Transverse colon (tissue), 4 donors: ENCODE measurements around the gene GPR55. TPM values are rescaled to one million over a fixed set of nuclear protein-coding genes. Genes with fewer than 3 reads are reported as not detected.

Experiments used
- DNase-seq: peaks from one replicate; pipeline ENCODE4 v3.0.0-alpha.2; 2019
- H3K27ac ChIP-seq, 4 donors: fragments of 200-600 bp; sonication (generic); 2 replicates each; pipeline ENCODE4 v1.5.1; 2016 to 2018; ENCODE audit warnings: inconsistent platforms in 4 of 4
- H3K27me3 ChIP-seq: fragments of 200-600 bp; sonication (generic); 2 replicates; pipeline ENCODE4 v1.5.1; 2017; ENCODE audit warnings: inconsistent platforms
- H3K36me3 ChIP-seq, 4 donors: fragments of 200-600 bp; sonication (generic); 2 replicates each; pipeline ENCODE4 v1.5.1; 2017 to 2019; ENCODE audit warnings: inconsistent platforms in 4 of 4
- H3K4me1 ChIP-seq, 4 donors: fragments of 200-600 bp; sonication (generic); 2 replicates each; pipeline ENCODE4 v1.5.1; 2017 to 2020; ENCODE audit warnings: inconsistent platforms in 4 of 4
- H3K4me3 ChIP-seq, 4 donors: fragments of 200-600 bp; sonication (generic); 1 replicate in 1 of 4; 2 replicates in 3 of 4; pipeline versions ENCODE4 v1.5.1 to v1.6.1; 2017 to 2019; ENCODE audit warnings: inconsistent platforms in 4 of 4
- H3K9me3 ChIP-seq, 2 donors: fragments of 200-600 bp; sonication (generic); 2 replicates each; pipeline ENCODE4 v1.5.1; 2017 to 2019; ENCODE audit warnings: inconsistent platforms in 2 of 2
- EP300 ChIP-seq: sonication (generic); formaldehyde crosslinking; IDR thresholded peaks from one replicate; pipeline ENCODE4 v1.6.1; 2017; ENCODE audit warnings: antibody characterized with exemption, low read depth
- POLR2A ChIP-seq: fragments of 450-650 bp; IDR thresholded peaks from one replicate; pipeline ENCODE4 v1.6.1; 2016; ENCODE audit warnings: antibody characterized with exemption, mild to moderate bottlenecking, moderate library complexity
- POLR2AphosphoS5 ChIP-seq, 3 donors: sonication (generic); formaldehyde crosslinking; IDR thresholded peaks; one replicate each; pipeline ENCODE4 v1.6.1; 2016; ENCODE audit warnings: antibody characterized with exemption in 3 of 3
- WGBS, 2 donors: methylation state at CpG; one replicate each; pipeline ENCODE4 v1.1.5; 2018; ENCODE audit warnings: low coverage in 1 of 2; 5-methylcytosine and 5-hydroxymethylcytosine counted together
- in situ Hi-C, 4 donors: fragments of 200-750 bp; cut with MboI; loops; one replicate each; pipeline versions ENCODE4 v1.15.0 to v1.15.1; 2017; ENCODE audit warnings: low sequenced_read_pairs in 3 of 4, low pct_ligation_motif_present in 1 of 4, low pct_unique_long_range_greater_than_20kb in 1 of 4
- intact Hi-C: fragments of 100-400 bp; cut with DNase I; formaldehyde crosslinking; loops from one replicate; pipeline ENCODE4 v1.15.1; 2023; ENCODE audit warnings: low total_unique reads
- total RNA-seq, 4 donors: library from RNA; depleted of rRNA; stranded (reverse); fragments of >200 nt; gene quantifications; one replicate each; pipeline ENCODE4 v1.1.0, GENCODE V29; 2016
- TF ChIP-seq, protein P1 (sequence below), 5 experiments: fragments of 200-600 bp in 3 of 5; fragments of 450-650 bp in 2 of 5; sonication (generic) in 3 of 5; IDR thresholded peaks; 1 replicate in 2 of 5; 2 replicates in 3 of 5; pipeline ENCODE4 v1.5.1; 2016 to 2017; ENCODE audit warnings: antibody characterized with exemption in 5 of 5, inconsistent platforms in 3 of 5, mild to moderate bottlenecking in 2 of 5, moderate library complexity in 1 of 5

The GPR55 gene
- total RNA-seq, 4 donors from 2014 or later: 0.40 to 16.1 (median 2.0) TPM

- in situ Hi-C loops: loop anchor here in 2 of 4 donors (5.0 to 10.0 kb wide), 3 partner anchors 43 to 79 kb away; partner anchors contain the start of gene ITM2C (in 1 of the 2)
- DNase-seq: no peak
- TF ChIP-seq, protein P1, sequence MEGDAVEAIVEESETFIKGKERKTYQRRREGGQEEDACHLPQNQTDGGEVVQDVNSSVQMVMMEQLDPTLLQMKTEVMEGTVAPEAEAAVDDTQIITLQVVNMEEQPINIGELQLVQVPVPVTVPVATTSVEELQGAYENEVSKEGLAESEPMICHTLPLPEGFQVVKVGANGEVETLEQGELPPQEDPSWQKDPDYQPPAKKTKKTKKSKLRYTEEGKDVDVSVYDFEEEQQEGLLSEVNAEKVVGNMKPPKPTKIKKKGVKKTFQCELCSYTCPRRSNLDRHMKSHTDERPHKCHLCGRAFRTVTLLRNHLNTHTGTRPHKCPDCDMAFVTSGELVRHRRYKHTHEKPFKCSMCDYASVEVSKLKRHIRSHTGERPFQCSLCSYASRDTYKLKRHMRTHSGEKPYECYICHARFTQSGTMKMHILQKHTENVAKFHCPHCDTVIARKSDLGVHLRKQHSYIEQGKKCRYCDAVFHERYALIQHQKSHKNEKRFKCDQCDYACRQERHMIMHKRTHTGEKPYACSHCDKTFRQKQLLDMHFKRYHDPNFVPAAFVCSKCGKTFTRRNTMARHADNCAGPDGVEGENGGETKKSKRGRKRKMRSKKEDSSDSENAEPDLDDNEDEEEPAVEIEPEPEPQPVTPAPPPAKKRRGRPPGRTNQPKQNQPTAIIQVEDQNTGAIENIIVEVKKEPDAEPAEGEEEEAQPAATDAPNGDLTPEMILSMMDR (IDR thresholded peaks at IDR 0.05): no peak
- TF ChIP-seq POLR2AphosphoS5 (IDR thresholded peaks at IDR 0.05) (no peak), EP300 (no peak), POLR2A (no peak)
- Histone ChIP-seq H3K27ac (no peak overlapping the region), H3K4me3 (no peak overlapping the region), H3K4me1 (peaks cover 0 to 14% (median 0%) of the 10 kb centered on the region in 4 donors), H3K36me3 (no peaks in the 10 kb centered on the region), H3K9me3 (no peaks in the 10 kb centered on the region), H3K27me3 (no peaks in the 10 kb centered on the region)
- WGBS, 2 donors: 78% methylated on average over 11 to 18 of the region's 18 CpGs
- intact Hi-C loops: no loop called here
Measured at GRCh38 chr2:230905448-230906421, 19.3 kb downstream of the GPR55 start.

DNA sequence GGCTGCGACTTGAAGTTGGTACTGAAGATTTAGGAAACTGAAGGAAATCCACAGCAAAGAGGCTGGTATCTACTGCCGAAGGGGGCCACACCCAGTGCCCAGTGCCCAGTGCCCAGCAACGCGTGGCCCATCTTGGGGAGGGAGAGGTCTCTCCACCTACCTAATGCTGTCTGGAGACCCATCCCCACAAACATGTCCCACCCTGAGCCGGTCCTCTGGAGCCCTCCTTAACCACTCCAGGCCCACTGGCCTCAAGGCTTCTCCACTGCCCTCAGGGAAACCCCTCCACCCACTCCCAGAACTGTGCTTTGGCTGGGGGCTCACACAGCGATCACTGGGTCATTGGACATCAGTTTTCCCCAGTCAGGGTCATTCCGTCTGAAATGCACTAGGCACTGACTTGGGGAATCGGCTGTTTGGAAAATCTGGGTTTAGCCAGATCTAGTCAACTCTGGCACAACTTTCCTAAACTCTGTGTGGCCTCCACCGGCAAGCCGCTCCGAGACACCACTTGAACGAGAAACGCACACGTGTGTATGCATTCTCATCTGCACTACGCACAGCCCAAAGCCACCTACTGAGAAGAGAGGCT lies 20.1 kb downstream of the GPR55 start:
- Histone ChIP-seq H3K4me3 (no peak overlapping the region), H3K4me1 (peaks cover 0 to 14% (median 0%) of the 10 kb centered on the region in 4 donors), H3K9me3 (no peaks in the 10 kb centered on the region), H3K27me3 (no peaks in the 10 kb centered on the region), H3K27ac (no peak overlapping the region), H3K36me3 (no peaks in the 10 kb centered on the region)
- intact Hi-C loops: no loop called here
- 83 to 92% methylated on average over 5 to 15 of the region's 15 CpGs for WGBS, 2 donors
- DNase-seq: peak; percentile 5
- in situ Hi-C loops: loop anchor here in 2 of 4 donors (5.0 to 10.0 kb wide), 3 partner anchors 43 to 80 kb away; partner anchors contain the start of gene ITM2C (in 1 of the 2)
- TF ChIP-seq, protein P1 (IDR thresholded peaks at IDR 0.05): no peak
- TF ChIP-seq EP300: no peak
- TF ChIP-seq POLR2AphosphoS5 (IDR thresholded peaks at IDR 0.05): no peak
- TF ChIP-seq POLR2A: no peak

- 80 to 86% methylated on average over 4 to 19 of the region's 19 CpGs for WGBS, 2 donors
- in situ Hi-C loops (loop anchor here in 1 of 4 donors (10.0 kb wide), 2 partner anchors 59 to 81 kb away; no protein-coding TSS in a partner anchor), intact Hi-C loops (no loop called here)
- DNase-seq: peak; percentile 7
- Histone ChIP-seq H3K27ac (no peak overlapping the region), H3K9me3 (no peaks in the 10 kb centered on the region), H3K4me3 (no peak overlapping the region), H3K27me3 (no peaks in the 10 kb centered on the region), H3K36me3 (no peaks in the 10 kb centered on the region), H3K4me1 (peaks cover 0 to 5% (median 0%) of the 10 kb centered on the region in 4 donors)
- no peak for TF ChIP-seq POLR2A
- no peak for TF ChIP-seq POLR2AphosphoS5 (IDR thresholded peaks at IDR 0.05)
- TF ChIP-seq EP300: no peak
- TF ChIP-seq, protein P1 (IDR thresholded peaks at IDR 0.05): no peak
Measured at GRCh38 chr2:230903231-230904150, 21.6 kb downstream of the GPR55 start.
